Glutamatergic neuron (in vitro differentiated cells): ENCODE results near the gene WNT7B. TPM values are rescaled to one million over a fixed set of nuclear protein-coding genes. Genes with fewer than 3 reads are reported as not detected.

Experiments used
- DNase-seq: peaks from one replicate; pipeline ENCODE4 v3.0.0; 2022
- H3K27ac Mint-ChIP-seq: one replicate; pipeline ENCODE4 v1.8.0; 2020; ENCODE audit warnings: mild to moderate bottlenecking, mixed read lengths, inconsistent platforms; ENCODE audit not compliant: unreplicated experiment
- H3K27me3 Mint-ChIP-seq: one replicate; pipeline ENCODE4 v1.8.0; 2020; ENCODE audit warnings: mild to moderate bottlenecking, moderate library complexity, mixed read lengths, inconsistent platforms; ENCODE audit not compliant: unreplicated experiment
- H3K36me3 Mint-ChIP-seq: one replicate; pipeline ENCODE4 v1.8.0; 2020; ENCODE audit warnings: mild to moderate bottlenecking, mixed read lengths, inconsistent platforms; ENCODE audit not compliant: unreplicated experiment
- H3K4me1 Mint-ChIP-seq: one replicate; pipeline ENCODE4 v1.8.0; 2020; ENCODE audit warnings: mild to moderate bottlenecking, low read depth, mixed read lengths, inconsistent platforms; ENCODE audit not compliant: unreplicated experiment
- H3K4me3 Mint-ChIP-seq: one replicate; pipeline ENCODE4 v1.8.0; 2020; ENCODE audit warnings: mild to moderate bottlenecking, mixed read lengths, inconsistent platforms; ENCODE audit not compliant: unreplicated experiment
- H3K9me3 Mint-ChIP-seq: one replicate; pipeline ENCODE4 v1.8.0; 2020; ENCODE audit warnings: mild to moderate bottlenecking, moderate library complexity, mixed read lengths, inconsistent platforms; ENCODE audit not compliant: unreplicated experiment
- total RNA-seq: library from RNA; stranded (reverse); fragmentation: NEBNext Ultra II Directional; extraction: Animal tissue kit (Norgen Biotek cat#: 25700); gene quantifications from one replicate; pipeline ENCODE4 v1.2.1, GENCODE V29; 2021; ENCODE audit not compliant: unreplicated experiment
- TF ChIP-seq, protein P1 (sequence below): fragments of 200-600 bp; sonication (generic); IDR thresholded peaks from one replicate; pipeline ENCODE4 v1.5.0; 2021; ENCODE audit not compliant: partially characterized antibody, unreplicated experiment

The WNT7B gene
- total RNA-seq, 1 donor from 2014 or later, result 0.37 TPM

DNA sequence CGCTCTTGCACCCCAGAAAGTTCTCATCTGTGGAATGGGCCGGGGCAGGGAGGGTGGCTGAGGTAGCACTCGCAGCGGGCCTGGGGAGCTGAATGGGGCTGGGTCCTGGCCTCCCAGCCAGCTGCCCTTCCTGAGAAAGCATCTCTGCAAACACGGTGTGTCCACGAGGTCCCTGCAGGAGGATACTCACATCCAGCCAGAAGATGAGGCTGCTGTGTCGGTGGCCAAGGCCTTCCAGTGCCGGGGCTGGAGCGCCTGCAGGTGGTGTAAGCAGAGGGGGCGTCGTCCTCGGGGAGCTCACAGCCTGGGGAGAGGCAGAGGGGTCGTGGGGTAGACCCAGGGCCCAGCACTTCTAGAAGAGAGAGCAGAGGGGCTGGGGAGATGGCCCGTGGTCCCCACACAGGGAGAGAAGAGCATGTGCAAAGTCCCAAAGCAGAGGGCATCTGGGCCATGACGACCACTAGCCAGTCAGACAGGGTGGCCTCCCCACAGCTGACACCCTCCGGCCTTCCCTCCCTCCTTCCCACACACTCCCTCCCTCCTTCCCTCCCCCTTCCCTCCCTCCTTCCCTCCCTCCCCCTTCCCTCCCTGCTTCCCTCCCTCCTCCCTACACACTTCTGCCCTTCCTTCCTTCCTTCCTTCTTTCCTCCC lies 97.9 kb downstream of the WNT7B start:
- Mint-ChIP-seq H3K4me3 (no peak overlapping the region), H3K36me3 (peaks cover 6% of the 10 kb centered on the region), H3K27me3 (peaks cover 3% of the 10 kb centered on the region), H3K4me1 (peaks cover 6% of the 10 kb centered on the region), H3K27ac (no peak overlapping the region), H3K9me3 (no peaks in the 10 kb centered on the region)
- DNase-seq, result no peak
- TF ChIP-seq, protein P1, sequence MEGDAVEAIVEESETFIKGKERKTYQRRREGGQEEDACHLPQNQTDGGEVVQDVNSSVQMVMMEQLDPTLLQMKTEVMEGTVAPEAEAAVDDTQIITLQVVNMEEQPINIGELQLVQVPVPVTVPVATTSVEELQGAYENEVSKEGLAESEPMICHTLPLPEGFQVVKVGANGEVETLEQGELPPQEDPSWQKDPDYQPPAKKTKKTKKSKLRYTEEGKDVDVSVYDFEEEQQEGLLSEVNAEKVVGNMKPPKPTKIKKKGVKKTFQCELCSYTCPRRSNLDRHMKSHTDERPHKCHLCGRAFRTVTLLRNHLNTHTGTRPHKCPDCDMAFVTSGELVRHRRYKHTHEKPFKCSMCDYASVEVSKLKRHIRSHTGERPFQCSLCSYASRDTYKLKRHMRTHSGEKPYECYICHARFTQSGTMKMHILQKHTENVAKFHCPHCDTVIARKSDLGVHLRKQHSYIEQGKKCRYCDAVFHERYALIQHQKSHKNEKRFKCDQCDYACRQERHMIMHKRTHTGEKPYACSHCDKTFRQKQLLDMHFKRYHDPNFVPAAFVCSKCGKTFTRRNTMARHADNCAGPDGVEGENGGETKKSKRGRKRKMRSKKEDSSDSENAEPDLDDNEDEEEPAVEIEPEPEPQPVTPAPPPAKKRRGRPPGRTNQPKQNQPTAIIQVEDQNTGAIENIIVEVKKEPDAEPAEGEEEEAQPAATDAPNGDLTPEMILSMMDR, result no peak

DNA sequence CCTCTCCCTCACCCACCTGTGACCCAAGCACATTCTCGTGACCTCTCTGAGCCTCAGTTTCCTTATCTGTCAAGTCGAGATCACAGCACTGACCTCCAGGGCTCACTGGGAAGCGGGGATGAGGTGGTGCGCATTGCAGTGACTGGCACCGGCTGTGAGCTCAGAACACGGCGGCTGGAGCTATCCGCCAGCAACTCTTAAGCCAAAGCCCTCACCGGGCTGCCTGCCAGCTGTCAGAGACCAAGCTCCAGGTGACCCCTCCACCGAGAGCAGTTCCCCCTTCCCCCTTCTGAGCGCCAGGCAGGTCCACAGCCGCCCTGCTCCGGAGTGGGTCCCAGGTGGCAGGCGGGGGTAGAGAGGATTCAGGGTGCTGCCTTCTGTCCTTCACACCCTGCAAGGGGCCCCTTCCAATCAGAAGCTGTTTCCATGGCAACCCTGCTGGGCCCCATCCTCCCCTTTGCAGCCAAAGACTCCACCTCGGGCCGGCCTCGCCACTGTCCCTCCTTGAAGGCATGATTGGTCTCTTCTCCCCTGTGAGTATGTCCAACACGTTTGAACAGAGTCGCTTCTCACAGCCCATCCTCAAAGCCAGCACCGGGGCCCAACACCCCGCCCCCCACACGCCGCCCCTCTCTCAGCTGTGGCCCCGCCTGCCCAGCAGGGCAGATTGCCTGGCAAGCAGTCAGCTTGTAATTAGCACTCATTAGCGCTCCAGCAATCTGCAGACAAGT lies 98.7 kb downstream of the WNT7B start:
- no peaks in the 10 kb centered on the region for H3K9me3 Mint-ChIP-seq
- H3K4me1 Mint-ChIP-seq, result peaks cover 6% of the 10 kb centered on the region
- no peak overlapping the region for H3K27ac Mint-ChIP-seq
- no peak overlapping the region for H3K4me3 Mint-ChIP-seq
- H3K27me3 Mint-ChIP-seq, result peaks cover 3% of the 10 kb centered on the region
- no peak for DNase-seq
- peaks cover 12% of the 10 kb centered on the region for H3K36me3 Mint-ChIP-seq
- TF ChIP-seq, protein P1, result no peak

DNA sequence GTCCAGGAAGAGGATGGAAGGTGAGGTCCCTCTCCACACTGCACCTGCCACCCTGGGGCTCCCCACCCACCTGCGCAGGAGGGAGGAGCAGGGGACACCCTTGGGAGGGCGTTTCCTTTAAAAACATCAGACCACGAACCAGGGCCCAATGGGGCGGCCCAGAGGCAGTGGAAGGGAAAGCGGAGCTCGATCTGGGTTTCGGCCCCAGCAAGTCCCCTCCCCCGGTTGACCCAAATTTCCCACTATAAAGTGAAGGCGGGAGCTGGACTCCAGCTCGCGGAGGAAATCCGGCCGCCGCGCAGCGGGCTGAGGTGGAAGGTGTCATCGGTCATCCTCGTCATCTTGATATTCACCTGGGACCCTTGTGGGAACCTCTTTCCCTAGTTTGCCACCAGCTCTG lies 99.3 kb downstream of the WNT7B start:
- Mint-ChIP-seq H3K27ac (no peak overlapping the region), H3K27me3 (peaks cover 3% of the 10 kb centered on the region), H3K4me3 (no peak overlapping the region), H3K36me3 (peaks cover 17% of the 10 kb centered on the region), H3K4me1 (peaks cover 6% of the 10 kb centered on the region), H3K9me3 (peaks cover 1% of the 10 kb centered on the region)
- DNase-seq, result no peak
- TF ChIP-seq, protein P1, result no peak

DNA sequence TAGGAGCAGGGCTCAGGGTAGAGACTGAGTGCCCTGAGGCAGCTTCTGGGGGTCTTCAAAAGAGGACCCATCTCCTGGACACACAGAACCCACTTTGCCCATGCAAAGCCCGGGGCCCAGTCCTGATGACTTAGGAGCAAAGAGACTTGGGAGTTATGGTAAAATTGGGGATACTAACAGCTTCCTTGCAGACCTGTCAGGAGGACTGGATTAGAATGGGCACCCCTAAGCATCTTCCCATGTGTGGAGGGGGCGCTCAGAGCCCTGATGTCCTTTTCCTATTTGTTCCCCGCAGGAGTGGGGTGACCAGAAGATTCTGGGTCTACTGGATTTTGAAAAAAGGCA lies 100.0 kb downstream of the WNT7B start:
- TF ChIP-seq, protein P1, result no peak
- no peak for DNase-seq
- Mint-ChIP-seq H3K9me3 (peaks cover 2% of the 10 kb centered on the region), H3K36me3 (peaks cover 22% of the 10 kb centered on the region), H3K27ac (no peak overlapping the region), H3K27me3 (peaks cover 4% of the 10 kb centered on the region), H3K4me3 (no peak overlapping the region), H3K4me1 (peaks cover 6% of the 10 kb centered on the region)
